Measurements from ENCODE around the gene DYNLT5.

The DYNLT5 gene

DNA sequence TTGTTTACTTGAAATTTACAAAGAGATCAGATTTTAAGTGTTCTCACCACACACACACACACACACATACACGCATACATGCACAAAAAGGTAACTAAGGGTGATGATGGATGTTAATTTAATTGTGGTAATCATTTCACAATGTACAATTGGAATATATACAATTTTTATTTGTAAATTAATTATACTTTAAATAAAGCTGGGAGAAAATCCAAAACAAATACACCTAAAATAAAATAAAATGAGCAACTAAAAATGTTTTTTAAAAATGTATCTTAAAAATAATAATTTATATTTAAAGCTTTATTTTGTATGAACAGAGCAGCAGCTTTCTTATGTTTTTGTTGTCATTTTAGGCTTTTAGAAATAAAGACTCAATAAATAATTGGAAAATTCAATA lies 57.0 kb downstream of the DYNLT5 start:
- H3K27me3 ChIP-seq (ENCODE audit: insufficient read depth, low read length, poor library complexity, severe bottlenecking): no peaks in the 10 kb centered on the region
- no peaks in the 10 kb centered on the region for H3F3A ChIP-seq (ENCODE audit: low read depth)
- no peaks in the 10 kb centered on the region for H3K36me3 ChIP-seq (ENCODE audit: insufficient read depth, low read length)
- TF ChIP-seq, protein P1, sequence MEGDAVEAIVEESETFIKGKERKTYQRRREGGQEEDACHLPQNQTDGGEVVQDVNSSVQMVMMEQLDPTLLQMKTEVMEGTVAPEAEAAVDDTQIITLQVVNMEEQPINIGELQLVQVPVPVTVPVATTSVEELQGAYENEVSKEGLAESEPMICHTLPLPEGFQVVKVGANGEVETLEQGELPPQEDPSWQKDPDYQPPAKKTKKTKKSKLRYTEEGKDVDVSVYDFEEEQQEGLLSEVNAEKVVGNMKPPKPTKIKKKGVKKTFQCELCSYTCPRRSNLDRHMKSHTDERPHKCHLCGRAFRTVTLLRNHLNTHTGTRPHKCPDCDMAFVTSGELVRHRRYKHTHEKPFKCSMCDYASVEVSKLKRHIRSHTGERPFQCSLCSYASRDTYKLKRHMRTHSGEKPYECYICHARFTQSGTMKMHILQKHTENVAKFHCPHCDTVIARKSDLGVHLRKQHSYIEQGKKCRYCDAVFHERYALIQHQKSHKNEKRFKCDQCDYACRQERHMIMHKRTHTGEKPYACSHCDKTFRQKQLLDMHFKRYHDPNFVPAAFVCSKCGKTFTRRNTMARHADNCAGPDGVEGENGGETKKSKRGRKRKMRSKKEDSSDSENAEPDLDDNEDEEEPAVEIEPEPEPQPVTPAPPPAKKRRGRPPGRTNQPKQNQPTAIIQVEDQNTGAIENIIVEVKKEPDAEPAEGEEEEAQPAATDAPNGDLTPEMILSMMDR (conservative IDR thresholded peaks at IDR 0.05; ENCODE audit: low read length): no peak
- no peak for TF ChIP-seq EZH2phosphoT487 (IDR thresholded peaks at IDR 0.05; ENCODE audit: borderline replicate concordance)
- no peaks in the 10 kb centered on the region for H3K9me2 ChIP-seq (replicated peaks; ENCODE audit: low read depth, low read length)
- H3K4me1 ChIP-seq (ENCODE audit: insufficient read depth, low read length, poor library complexity, severe bottlenecking): no peaks in the 10 kb centered on the region
- H3K4me2 ChIP-seq (ENCODE audit: low read depth, low read length, poor library complexity, severe bottlenecking): no peak overlapping the region
- H4K20me1 ChIP-seq (ENCODE audit: insufficient read depth, low read length, poor library complexity, severe bottlenecking): no peaks in the 10 kb centered on the region
- H3K79me2 ChIP-seq (ENCODE audit: insufficient read depth, low read length): no peaks in the 10 kb centered on the region
- H3K9ac ChIP-seq (ENCODE audit: low read depth, low read length, poor library complexity, severe bottlenecking): no peak overlapping the region
- H2AFZ ChIP-seq (ENCODE audit: low read length): no peak overlapping the region
- no peaks in the 10 kb centered on the region for H3K9me3 ChIP-seq (ENCODE audit: insufficient read depth, low read depth, low read length)
- H3K4me3 ChIP-seq (ENCODE audit: low read length, poor library complexity, severe bottlenecking): no peak overlapping the region

DNA sequence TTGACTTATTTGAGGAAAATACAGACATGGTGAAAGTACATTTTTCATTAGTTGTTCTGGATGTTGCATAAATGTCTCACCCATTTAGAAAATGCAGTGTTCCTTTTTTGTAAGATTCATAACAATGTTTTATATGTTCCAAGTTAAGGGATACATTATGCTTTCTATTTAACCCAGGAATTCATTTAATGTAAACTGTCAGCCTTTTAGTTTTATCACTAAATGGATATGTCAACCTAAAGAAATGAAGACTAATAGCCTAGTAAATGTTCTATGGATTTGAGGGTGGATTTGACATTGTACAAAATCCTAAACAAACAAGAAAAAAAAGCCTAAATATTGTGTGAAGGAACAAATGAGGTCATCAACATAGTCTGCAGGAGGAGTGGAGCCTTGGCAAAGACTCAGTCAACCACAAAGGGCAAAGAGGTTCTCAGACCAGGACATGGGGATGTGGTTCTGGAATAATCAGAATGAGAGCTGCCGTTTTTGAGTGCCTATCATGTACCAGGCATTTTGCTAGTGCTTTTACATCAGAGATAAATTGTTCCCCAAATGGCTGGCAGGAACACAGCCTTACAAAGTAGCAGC lies 57.6 kb downstream of the DYNLT5 start:
- H3K9me2 ChIP-seq (replicated peaks; ENCODE audit: low read depth, low read length): no peaks in the 10 kb centered on the region
- no peaks in the 10 kb centered on the region for H3K9me3 ChIP-seq (ENCODE audit: insufficient read depth, low read depth, low read length)
- no peak overlapping the region for H2AFZ ChIP-seq (ENCODE audit: low read length)
- no peak overlapping the region for H3K4me3 ChIP-seq (ENCODE audit: low read length, poor library complexity, severe bottlenecking)
- H3K4me2 ChIP-seq (ENCODE audit: low read depth, low read length, poor library complexity, severe bottlenecking): no peak overlapping the region
- TF ChIP-seq, protein P1 (conservative IDR thresholded peaks at IDR 0.05; ENCODE audit: low read length): no peak
- TF ChIP-seq EZH2phosphoT487 (IDR thresholded peaks at IDR 0.05; ENCODE audit: borderline replicate concordance): no peak
- H3K79me2 ChIP-seq (ENCODE audit: insufficient read depth, low read length): no peaks in the 10 kb centered on the region
- no peaks in the 10 kb centered on the region for H3K36me3 ChIP-seq (ENCODE audit: insufficient read depth, low read length)
- no peaks in the 10 kb centered on the region for H3K27me3 ChIP-seq (ENCODE audit: insufficient read depth, low read length, poor library complexity, severe bottlenecking)
- H3K9ac ChIP-seq (ENCODE audit: low read depth, low read length, poor library complexity, severe bottlenecking): no peak overlapping the region
- no peaks in the 10 kb centered on the region for H4K20me1 ChIP-seq (ENCODE audit: insufficient read depth, low read length, poor library complexity, severe bottlenecking)
- H3F3A ChIP-seq (ENCODE audit: low read depth): no peaks in the 10 kb centered on the region
- no peaks in the 10 kb centered on the region for H3K4me1 ChIP-seq (ENCODE audit: insufficient read depth, low read length, poor library complexity, severe bottlenecking)

DNA sequence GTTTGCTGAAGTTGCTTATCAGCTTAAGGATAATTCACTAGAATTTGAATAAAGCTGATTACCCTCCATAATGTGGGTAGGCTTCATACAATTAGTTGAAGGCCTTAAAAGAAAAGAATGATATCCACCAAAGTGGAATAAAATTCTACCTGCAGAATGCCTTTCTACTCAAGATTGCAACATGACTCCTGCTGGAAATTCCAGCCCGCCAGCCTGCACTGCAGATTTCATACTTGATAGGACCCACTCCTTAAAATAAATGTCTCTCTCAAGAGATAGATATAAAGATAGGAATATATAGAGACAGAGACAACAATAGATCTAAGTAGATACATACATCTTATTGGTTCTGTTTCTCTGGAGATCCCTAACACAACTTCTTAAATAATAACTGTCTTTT lies 72.5 kb downstream of the DYNLT5 start:
- H2AFZ ChIP-seq (ENCODE audit: low read length): no peak overlapping the region
- H3K27me3 ChIP-seq (ENCODE audit: insufficient read depth, low read length, poor library complexity, severe bottlenecking): no peaks in the 10 kb centered on the region
- H3K9me2 ChIP-seq (replicated peaks; ENCODE audit: low read depth, low read length): no peaks in the 10 kb centered on the region
- H4K20me1 ChIP-seq (ENCODE audit: insufficient read depth, low read length, poor library complexity, severe bottlenecking): no peaks in the 10 kb centered on the region
- no peaks in the 10 kb centered on the region for H3K36me3 ChIP-seq (ENCODE audit: insufficient read depth, low read length)
- H3K79me2 ChIP-seq (ENCODE audit: insufficient read depth, low read length): no peaks in the 10 kb centered on the region
- H3K9me3 ChIP-seq (ENCODE audit: insufficient read depth, low read depth, low read length): no peaks in the 10 kb centered on the region
- no peak overlapping the region for H3K4me2 ChIP-seq (ENCODE audit: low read depth, low read length, poor library complexity, severe bottlenecking)
- no peaks in the 10 kb centered on the region for H3K4me1 ChIP-seq (ENCODE audit: insufficient read depth, low read length, poor library complexity, severe bottlenecking)
- H3K4me3 ChIP-seq (ENCODE audit: low read length, poor library complexity, severe bottlenecking): no peak overlapping the region
- TF ChIP-seq, protein P1 (conservative IDR thresholded peaks at IDR 0.05; ENCODE audit: low read length): no peak
- TF ChIP-seq EZH2phosphoT487 (IDR thresholded peaks at IDR 0.05; ENCODE audit: borderline replicate concordance): no peak
- H3K9ac ChIP-seq (ENCODE audit: low read depth, low read length, poor library complexity, severe bottlenecking): no peak overlapping the region
- H3F3A ChIP-seq (ENCODE audit: low read depth): no peaks in the 10 kb centered on the region
